ENCODE measurements around the gene ADAMTS9. TPM values are rescaled to one million over a fixed set of nuclear protein-coding genes. Genes with fewer than 3 reads are reported as not detected.

The ADAMTS9 gene
- total and polyA plus RNA-seq, 2 experiments from 2014 or later = 60.5 to 168 TPM

GRCh38 chr3:64502284-64502683, 185.5 kb downstream of the ADAMTS9 start:
- Histone ChIP-seq H3K4me3 (no peak overlapping the region), H3K36me3 (no peaks in the 10 kb centered on the region), H3K4me1 (ENCODE audit: low read depth) (no peaks in the 10 kb centered on the region), H3K9me3 (ENCODE audit: low read depth) (no peaks in the 10 kb centered on the region), H3K27me3 (no peaks in the 10 kb centered on the region), H3K27ac (no peak overlapping the region)
- peak in 1 of 2 donors; percentile 64 for DNase-seq (ENCODE audit: low read depth in 1 of 2, low spot score in 1 of 2)
- no peak for TF ChIP-seq CTCF (IDR thresholded peaks at IDR 0.05; ENCODE audit: low read depth, low read length)

GRCh38 chr3:64501298-64501906, 186.4 kb downstream of the ADAMTS9 start:
- H3K9me3 ChIP-seq (ENCODE audit: low read depth) = no peaks in the 10 kb centered on the region
- H3K27me3 ChIP-seq = no peaks in the 10 kb centered on the region
- no peak for TF ChIP-seq CTCF (IDR thresholded peaks at IDR 0.05; ENCODE audit: low read depth, low read length)
- no peaks in the 10 kb centered on the region for H3K4me1 ChIP-seq (ENCODE audit: low read depth)
- no peak overlapping the region for H3K27ac ChIP-seq
- no peaks in the 10 kb centered on the region for H3K36me3 ChIP-seq
- H3K4me3 ChIP-seq = no peak overlapping the region
- no peak for DNase-seq (ENCODE audit: low read depth in 1 of 2, low spot score in 1 of 2)

- Histone ChIP-seq H3K36me3 (no peaks in the 10 kb centered on the region), H3K4me3 (no peak overlapping the region), H3K27me3 (no peaks in the 10 kb centered on the region), H3K9me3 (ENCODE audit: low read depth) (no peaks in the 10 kb centered on the region), H3K27ac (no peak overlapping the region), H3K4me1 (ENCODE audit: low read depth) (no peaks in the 10 kb centered on the region)
- no peak for DNase-seq (ENCODE audit: low read depth in 1 of 2, low spot score in 1 of 2)
- TF ChIP-seq CTCF (IDR thresholded peaks at IDR 0.05; ENCODE audit: low read depth, low read length) = no peak
These were observed 190.9 kb downstream of the ADAMTS9 start for GRCh38 chr3:64496786-64497490.

- H3K36me3 ChIP-seq = no peaks in the 10 kb centered on the region
- H3K9me3 ChIP-seq (ENCODE audit: low read depth) = no peaks in the 10 kb centered on the region
- no peak overlapping the region for H3K27ac ChIP-seq
- H3K27me3 ChIP-seq = no peaks in the 10 kb centered on the region
- no peak for DNase-seq (ENCODE audit: low read depth in 1 of 2, low spot score in 1 of 2)
- peaks cover 8% of the 10 kb centered on the region for H3K4me1 ChIP-seq (ENCODE audit: low read depth)
- no peak overlapping the region for H3K4me3 ChIP-seq
- no peak for TF ChIP-seq CTCF (IDR thresholded peaks at IDR 0.05; ENCODE audit: low read depth, low read length)
These were observed 191.9 kb downstream of the ADAMTS9 start for GRCh38 chr3:64495781-64496334.

- Histone ChIP-seq H3K9me3 (ENCODE audit: low read depth) (no peaks in the 10 kb centered on the region), H3K27me3 (no peaks in the 10 kb centered on the region), H3K36me3 (no peaks in the 10 kb centered on the region), H3K4me1 (ENCODE audit: low read depth) (peaks cover 14% of the 10 kb centered on the region), H3K4me3 (no peak overlapping the region), H3K27ac (no peak overlapping the region)
- TF ChIP-seq CTCF (IDR thresholded peaks at IDR 0.05; ENCODE audit: low read depth, low read length) = no peak
- DNase-seq (ENCODE audit: low read depth in 1 of 2, low spot score in 1 of 2) = no peak
These were observed 192.5 kb downstream of the ADAMTS9 start for GRCh38 chr3:64495121-64495780.

Measured in cardiac muscle cell (in vitro differentiated cells and primary cell).